Measurements from ENCODE around the gene SLC13A4.

- TF ChIP-seq CTCF (IDR thresholded peaks at IDR 0.05; ENCODE audit: poor library complexity), result no peak
- TF ChIP-seq EZH2 (IDR thresholded peaks at IDR 0.05; ENCODE audit: borderline replicate concordance), result no peak
Measured at GRCh38 chr7:135755351-135755753, 27.4 kb upstream of the SLC13A4 start.
